COR-L47 (cell line): ENCODE measurements around the gene P2RY12.

Experiments used
- DNase-seq: peaks from one replicate; lab custom pipeline; 2025; lab: John Stamatoyannopoulos, UW

The P2RY12 gene

GRCh38 chr3:151384741-151385174, at the start of gene P2RY12:
Gene P2RY12 (minus strand): TSS chr3:151384753. CDS start chr3:151338845, 45,908 bp downstream.
- DNase-seq, result no peak

GRCh38 chr3:151432616-151433372, 48.2 kb upstream of the P2RY12 start:
- DNase-seq, result no peak

GRCh38 chr3:151431940-151432339, 47.4 kb upstream of the P2RY12 start:
- DNase-seq, result no peak

DNA sequence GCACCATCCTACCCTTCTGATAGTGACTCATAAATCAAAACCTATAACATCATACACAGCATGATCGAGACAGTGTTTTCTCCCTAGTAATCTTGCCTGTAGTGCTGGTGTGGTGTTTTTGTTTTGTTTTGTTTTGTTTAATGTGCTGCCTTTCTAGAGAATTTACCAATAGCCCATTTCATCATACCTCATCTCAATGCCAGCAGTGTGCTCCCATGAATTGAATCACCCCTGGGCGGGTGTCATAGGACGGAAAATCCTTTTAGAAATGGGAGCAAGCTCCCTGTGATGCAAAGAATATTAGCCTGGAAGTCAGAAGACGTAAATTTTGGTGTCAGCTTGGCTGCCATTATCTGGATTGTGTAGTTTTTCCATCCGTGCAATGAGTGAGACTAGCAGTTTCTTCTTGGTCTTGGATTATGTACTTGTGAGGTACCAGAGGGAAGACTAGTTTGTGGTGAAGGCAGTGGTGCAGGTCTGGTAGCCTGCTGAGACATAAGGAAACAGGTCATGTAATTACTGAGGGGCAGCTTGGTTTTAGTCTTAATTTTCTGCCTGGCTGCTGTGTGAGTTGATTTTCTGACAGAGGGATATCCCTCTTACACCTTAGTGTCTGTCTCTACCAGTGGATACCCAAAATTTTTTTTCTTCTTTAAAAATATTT, 46.4 kb upstream of the P2RY12 start:
- no peak for DNase-seq

- no peak for DNase-seq
Observed at GRCh38 chr3:151428386-151428785, 43.8 kb upstream of the P2RY12 start.

GRCh38 chr3:151426341-151426657, 41.7 kb upstream of the P2RY12 start:
- DNase-seq, result no peak

DNA sequence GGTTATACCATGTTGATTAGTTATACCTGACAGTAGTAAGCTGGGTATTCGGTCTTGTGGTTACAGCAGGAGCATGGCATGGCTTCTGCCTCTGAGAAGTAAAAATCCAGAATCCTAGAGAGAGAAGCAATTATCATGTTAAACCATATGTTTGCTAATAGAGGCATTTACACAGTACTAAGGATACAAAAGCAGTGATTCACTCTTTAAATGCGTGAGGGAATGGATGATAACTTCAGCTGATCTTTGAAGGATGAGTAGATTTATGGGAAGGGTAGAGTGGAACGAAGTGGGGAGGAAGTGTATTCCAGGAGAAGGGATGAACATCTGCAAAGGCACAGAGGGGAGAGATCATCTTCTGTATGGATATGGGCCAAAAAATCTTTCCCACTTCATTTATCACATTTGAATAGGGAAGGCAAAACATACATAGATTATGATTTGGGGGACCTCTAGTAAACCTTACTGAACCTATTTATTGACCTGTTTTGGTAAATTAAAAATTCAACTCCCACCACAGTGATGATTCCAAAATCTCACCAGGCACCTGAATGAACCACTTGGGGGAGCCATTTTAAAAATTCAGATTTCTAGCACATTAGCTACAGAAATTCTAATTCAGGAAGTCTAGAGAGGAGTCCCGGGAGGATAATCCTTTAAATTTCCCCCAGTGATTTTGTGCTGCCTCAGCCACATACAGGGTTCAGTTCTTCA, 41.2 kb upstream of the P2RY12 start:
- DNase-seq, result no peak

DNA sequence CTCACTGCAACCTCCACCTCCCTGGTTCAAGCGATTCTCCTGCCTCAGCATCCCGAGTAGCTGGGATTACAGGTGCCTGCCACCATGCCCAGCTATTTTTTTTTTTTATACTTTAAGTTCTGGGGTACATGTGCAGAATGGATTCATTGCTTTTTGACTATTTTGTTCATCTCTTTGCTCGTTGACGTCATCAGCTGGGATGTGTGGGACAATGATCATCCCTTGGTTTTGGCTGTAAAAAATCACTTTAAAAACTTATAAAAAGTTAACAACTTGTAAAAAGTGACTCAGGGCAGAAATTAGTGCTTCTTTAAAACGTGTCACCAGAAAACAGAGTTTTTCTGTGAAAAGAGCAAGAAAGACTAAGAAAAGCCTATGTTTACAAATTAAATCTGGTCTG, 38.5 kb upstream of the P2RY12 start:
- DNase-seq, result no peak

DNA sequence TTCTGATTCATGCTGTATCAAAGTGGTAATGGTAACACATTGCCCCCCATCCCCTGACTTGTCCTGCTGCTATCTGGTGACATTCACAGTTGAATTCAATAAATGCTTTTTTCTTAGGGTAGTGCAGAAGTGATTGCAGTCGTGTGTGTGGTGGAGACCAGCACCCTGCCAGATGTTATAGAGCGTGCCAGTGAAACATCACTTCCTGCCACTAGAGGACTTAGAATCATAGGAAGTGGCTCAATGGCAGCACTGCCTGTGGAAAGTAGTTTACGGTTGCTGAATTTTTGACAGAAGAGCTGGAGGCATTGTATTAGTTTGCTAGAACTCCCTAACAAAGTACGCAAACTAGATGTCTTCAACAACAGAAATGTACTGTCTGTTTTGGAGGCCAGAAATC, 37.4 kb upstream of the P2RY12 start:
- no peak for DNase-seq

DNA sequence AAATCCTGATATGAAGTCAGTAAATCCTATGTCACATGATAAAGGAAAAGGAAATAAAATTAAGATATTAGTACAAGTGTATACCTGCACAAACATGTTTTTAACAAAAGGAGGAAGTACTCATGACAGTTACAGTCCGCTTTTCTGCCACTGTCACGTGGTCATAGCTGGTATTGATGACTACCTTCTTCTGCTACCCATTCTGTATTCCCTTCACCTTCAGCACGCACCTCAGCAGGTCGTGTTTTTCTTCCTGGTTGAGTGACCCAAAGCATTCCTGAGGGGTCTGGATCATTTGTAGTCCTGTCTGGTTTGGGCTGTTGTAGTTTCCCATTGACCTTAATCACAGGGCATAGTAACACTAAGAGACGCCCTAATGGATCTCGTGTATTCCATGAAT, 35.3 kb upstream of the P2RY12 start:
- no peak for DNase-seq

DNA sequence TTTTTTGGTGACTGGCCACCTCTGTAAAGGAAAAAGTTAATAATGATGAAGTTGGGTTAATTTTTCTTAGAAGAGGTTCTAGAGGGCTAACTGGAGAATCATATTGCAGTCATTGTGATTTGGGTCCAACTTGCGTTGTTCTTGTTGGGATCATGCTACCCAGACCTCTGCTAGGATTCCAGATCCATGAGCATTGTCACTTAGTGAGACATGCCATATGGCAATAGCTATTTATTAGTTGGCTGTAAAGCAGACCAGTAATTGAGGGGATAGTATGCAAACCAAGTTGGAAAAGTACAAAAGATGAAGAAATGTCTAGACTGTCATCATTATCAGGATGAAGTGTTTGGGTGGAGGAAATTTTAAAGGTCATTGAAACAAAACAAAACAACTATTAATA, 30.7 kb upstream of the P2RY12 start:
- DNase-seq, result no peak

GRCh38 chr3:151412989-151413388, 28.4 kb upstream of the P2RY12 start:
- no peak for DNase-seq

DNA sequence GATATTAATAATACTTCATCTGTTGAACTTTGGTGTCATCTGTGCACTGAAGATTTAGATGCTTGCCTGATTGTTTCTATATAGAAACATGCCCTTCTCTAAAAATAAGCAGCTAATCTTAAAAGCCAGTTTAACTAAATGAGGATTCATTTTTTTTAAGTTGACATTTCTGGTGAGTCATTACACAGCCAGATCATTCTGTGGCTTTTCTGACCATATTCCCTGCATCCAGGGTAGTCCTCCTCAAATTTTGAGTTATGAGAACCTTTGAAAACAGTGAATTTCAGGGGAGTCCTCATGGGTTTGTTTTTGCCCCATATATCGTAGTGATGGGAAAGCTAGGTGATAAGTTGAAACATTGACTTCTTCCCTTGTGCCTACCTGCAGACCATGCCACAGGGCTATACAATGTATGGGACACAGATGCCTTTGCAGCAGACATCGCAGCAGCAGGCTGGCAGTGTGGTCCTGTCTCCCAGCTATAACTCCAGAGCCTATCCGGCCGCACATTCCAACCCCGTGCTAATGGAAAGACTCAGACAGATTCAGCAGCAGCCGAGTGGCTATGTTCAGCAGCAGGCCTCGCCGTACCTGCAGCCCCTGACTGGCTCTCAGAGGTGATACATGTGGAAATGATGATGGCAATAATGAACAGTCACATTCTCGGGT, 26.5 kb upstream of the P2RY12 start:
- no peak for DNase-seq

DNA sequence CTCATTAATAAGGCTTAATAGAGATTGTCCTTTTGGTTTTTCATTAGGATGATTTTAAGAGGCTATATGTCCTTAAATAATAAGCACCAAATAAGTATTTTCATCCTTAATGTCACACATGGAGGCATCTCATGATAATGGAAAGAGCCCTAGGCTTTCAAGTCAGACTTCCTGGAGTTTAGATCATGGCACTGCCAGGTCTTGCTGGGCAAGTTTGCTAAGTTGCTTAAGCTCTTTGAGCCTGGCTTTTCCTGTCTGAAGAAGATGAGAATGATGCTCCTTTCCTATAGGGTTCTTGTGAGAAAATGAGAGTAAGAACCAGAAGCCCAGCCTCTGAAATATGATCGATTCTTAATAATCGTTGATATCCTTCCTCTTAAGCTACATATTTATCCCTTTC, 23.4 kb upstream of the P2RY12 start:
- DNase-seq, result no peak

- no peak for DNase-seq
Observed at GRCh38 chr3:151404316-151404715, 19.8 kb upstream of the P2RY12 start.

- no peak for DNase-seq
Observed at GRCh38 chr3:151403246-151403645, 18.7 kb upstream of the P2RY12 start.

- DNase-seq, result no peak
Observed at GRCh38 chr3:151402349-151402748, 17.8 kb upstream of the P2RY12 start.

- no peak for DNase-seq
Observed at GRCh38 chr3:151400341-151400740, 15.8 kb upstream of the P2RY12 start.

- no peak for DNase-seq
Observed at GRCh38 chr3:151398895-151399294, 14.3 kb upstream of the P2RY12 start.

- DNase-seq, result no peak
Observed at GRCh38 chr3:151395806-151396205, 11.3 kb upstream of the P2RY12 start.

GRCh38 chr3:151394611-151395010, 10.1 kb upstream of the P2RY12 start:
- DNase-seq, result no peak

- DNase-seq, result no peak
Observed at GRCh38 chr3:151393941-151394340, 9.4 kb upstream of the P2RY12 start.
